ENCODE data around the gene ALPK3.

ALPK3 gene

GRCh38 chr15:84816694-84817465 lies at the start of gene ALPK3:
Gene ALPK3 (plus strand): TSS chr15:84817356. CDS start chr15:84817453, 97 bp downstream.
- H3K27ac ChIP-seq = no peak within 1 kb of the TSS
- DNase-seq (ENCODE audit: low read depth, low spot score) = no peak

- no peak for DNase-seq (ENCODE audit: low read depth, low spot score)
- H3K27ac ChIP-seq = no peak overlapping the region
Observed at GRCh38 chr15:84772031-84772430, 45.1 kb upstream of the ALPK3 start.

- H3K27ac ChIP-seq = no peak overlapping the region
- no peak for DNase-seq (ENCODE audit: low read depth, low spot score)
Observed at GRCh38 chr15:84772467-84772866, 44.7 kb upstream of the ALPK3 start.

GRCh38 chr15:84773716-84774115 lies 43.4 kb upstream of the ALPK3 start:
- H3K27ac ChIP-seq = no peak overlapping the region
- no peak for DNase-seq (ENCODE audit: low read depth, low spot score)

GRCh38 chr15:84775867-84776449 lies 41.2 kb upstream of the ALPK3 start:
- DNase-seq (ENCODE audit: low read depth, low spot score) = no peak
- H3K27ac ChIP-seq = no peak overlapping the region

- no peak overlapping the region for H3K27ac ChIP-seq
- DNase-seq (ENCODE audit: low read depth, low spot score) = no peak
Observed at GRCh38 chr15:84778194-84778593, 39.0 kb upstream of the ALPK3 start.

- DNase-seq (ENCODE audit: low read depth, low spot score) = no peak
- H3K27ac ChIP-seq = no peak overlapping the region
Observed at GRCh38 chr15:84780492-84780891, 36.7 kb upstream of the ALPK3 start.

- H3K27ac ChIP-seq = no peak overlapping the region
- no peak for DNase-seq (ENCODE audit: low read depth, low spot score)
Observed at GRCh38 chr15:84781495-84781894, 35.7 kb upstream of the ALPK3 start.

- H3K27ac ChIP-seq = no peak overlapping the region
- DNase-seq (ENCODE audit: low read depth, low spot score) = no peak
Observed at GRCh38 chr15:84782346-84782745, 34.8 kb upstream of the ALPK3 start.

GRCh38 chr15:84783493-84784251 lies 33.5 kb upstream of the ALPK3 start:
- H3K27ac ChIP-seq = no peak overlapping the region
- no peak for DNase-seq (ENCODE audit: low read depth, low spot score)

GRCh38 chr15:84784262-84784661 lies 32.9 kb upstream of the ALPK3 start:
- no peak for DNase-seq (ENCODE audit: low read depth, low spot score)
- no peak overlapping the region for H3K27ac ChIP-seq

- no peak overlapping the region for H3K27ac ChIP-seq
Observed at GRCh38 chr15:84785053-84785452, 32.1 kb upstream of the ALPK3 start.

GRCh38 chr15:84788500-84788899 lies 28.7 kb upstream of the ALPK3 start:
- no peak for DNase-seq (ENCODE audit: low read depth, low spot score)

More at GRCh38 chr15:84785053-84785452, 32.1 kb upstream of the ALPK3 start:
- no peak for DNase-seq (ENCODE audit: low read depth, low spot score)

GRCh38 chr15:84789762-84790161 lies 27.4 kb upstream of the ALPK3 start:
- H3K27ac ChIP-seq = no peak overlapping the region
- no peak for DNase-seq (ENCODE audit: low read depth, low spot score)

More at GRCh38 chr15:84788500-84788899, 28.7 kb upstream of the ALPK3 start:
- H3K27ac ChIP-seq = no peak overlapping the region

- DNase-seq (ENCODE audit: low read depth, low spot score) = no peak
- H3K27ac ChIP-seq = no peak overlapping the region
Observed at GRCh38 chr15:84790676-84791075, 26.5 kb upstream of the ALPK3 start.

- no peak for DNase-seq (ENCODE audit: low read depth, low spot score)
- H3K27ac ChIP-seq = no peak overlapping the region
Observed at GRCh38 chr15:84791763-84792162, 25.4 kb upstream of the ALPK3 start.

- H3K27ac ChIP-seq = no peak overlapping the region
Observed at GRCh38 chr15:84793431-84794161, 23.6 kb upstream of the ALPK3 start.

GRCh38 chr15:84794162-84794547 lies 23.0 kb upstream of the ALPK3 start:
- no peak overlapping the region for H3K27ac ChIP-seq
- DNase-seq (ENCODE audit: low read depth, low spot score) = no peak

More at GRCh38 chr15:84793431-84794161, 23.6 kb upstream of the ALPK3 start:
- no peak for DNase-seq (ENCODE audit: low read depth, low spot score)

- DNase-seq (ENCODE audit: low read depth, low spot score) = no peak
- H3K27ac ChIP-seq = no peak overlapping the region
Observed at GRCh38 chr15:84795186-84795585, 22.0 kb upstream of the ALPK3 start.

GRCh38 chr15:84797212-84797611 lies 19.9 kb upstream of the ALPK3 start:
- H3K27ac ChIP-seq = no peak overlapping the region

More at GRCh38 chr15:84797212-84797611, 19.9 kb upstream of the ALPK3 start:
- DNase-seq (ENCODE audit: low read depth, low spot score) = no peak
